Right lobe of liver (tissue), 4 donors: ENCODE data around the gene C10orf90.

Experiments used
- CTCF ChIP-seq, 4 donors: fragments of 200-600 bp in 3 of 4; fragments of 450-650 bp in 1 of 4; IDR thresholded peaks; one replicate each; pipeline versions ENCODE4 v1.5.1 to v1.8.0; 2016 to 2022; ENCODE audit warnings: antibody characterized with exemption in 4 of 4, mild to moderate bottlenecking in 2 of 4
- POLR2A ChIP-seq: fragments of 450-650 bp; IDR thresholded peaks from one replicate; pipeline ENCODE4 v1.6.1; 2017; ENCODE audit warnings: antibody characterized with exemption, mild to moderate bottlenecking
- donor health status: DM: no; HTN: no; CAD: no.
- donor health status: DM: no; HTN: no; CAD: no.
- donor health status: DM: no; HTN: yes; CAD: no.

GRCh38 chr10:126704649-126705048 lies 34.2 kb upstream of the C10orf90 start:
- TF ChIP-seq CTCF (IDR thresholded peaks at IDR 0.05) (no peak), POLR2A (no peak)
